Measurements from ENCODE around the gene PLPPR4. TPM values are rescaled to one million over a fixed set of nuclear protein-coding genes. Genes with fewer than 3 reads are reported as not detected.

The PLPPR4 gene
- total RNA-seq, 1 experiment from 2014 or later = not detected

GRCh38 chr1:99315305-99315704 is 51.0 kb downstream of the PLPPR4 start:
- no TSS peak for BruUV-seq (replicated peaks)

DNA sequence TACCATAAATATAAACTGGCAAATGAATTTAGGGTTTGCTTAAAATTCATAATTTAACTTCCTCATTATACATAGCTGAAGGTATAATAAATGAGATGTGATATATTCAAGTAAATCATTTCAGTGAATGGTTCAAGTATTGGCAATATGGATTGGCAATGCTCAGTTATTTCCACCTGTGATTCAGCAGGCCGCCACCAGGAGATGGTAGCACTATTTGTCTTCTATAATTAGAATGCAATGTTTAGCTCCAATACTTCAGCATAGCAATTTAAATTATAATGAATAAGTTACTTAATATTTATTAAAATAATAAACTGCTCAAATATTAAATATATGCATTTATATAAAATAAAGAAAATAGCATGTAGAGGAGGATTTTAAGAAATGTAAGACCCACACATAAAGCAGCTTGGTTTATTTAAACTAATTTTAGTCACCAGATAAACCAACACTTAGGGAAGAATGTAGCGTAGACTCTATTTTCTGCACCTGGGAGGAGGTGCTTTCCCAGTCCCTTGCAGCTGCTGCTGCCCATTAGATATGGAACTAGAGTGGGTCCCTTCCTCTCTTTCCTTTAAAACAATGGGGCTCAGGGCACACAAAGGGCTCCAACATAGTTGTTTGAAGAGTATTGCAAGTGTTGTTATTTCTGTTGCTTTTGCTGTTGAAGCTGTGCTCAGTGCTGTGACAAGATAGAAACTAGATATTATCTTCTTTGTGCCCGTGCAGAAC is 62.1 kb downstream of the PLPPR4 start:
- no peaks in the 10 kb centered on the region for H3K36me3 Mint-ChIP-seq (ENCODE audit: insufficient read depth, unreplicated experiment)
- no peak overlapping the region for H3K27ac Mint-ChIP-seq (ENCODE audit: low read depth, unreplicated experiment)
- DNase-seq (ENCODE audit: unreplicated experiment) = peak; percentile 18
- peak; percentile 23 for TF ChIP-seq CTCF (IDR thresholded peaks at IDR 0.05; ENCODE audit: unreplicated experiment)
- ChIA-PET CTCF (interaction anchor here (0.6 to 2.4 kb wide), 5 partner anchors 32 to 365 kb away, joined by 3 to 8 read pairs (median 4); no protein-coding TSS in a partner anchor), POLR2A (no interaction called here)
- intact Hi-C loops (cut with micrococcal nuclease) = loop anchor here (1.0 kb wide), 1 partner anchor 155 kb away; no protein-coding TSS in a partner anchor
- no TSS peak for BruUV-seq (replicated peaks)
- H3K4me3 Mint-ChIP-seq (ENCODE audit: unreplicated experiment) = no peak overlapping the region
- H3K9me3 Mint-ChIP-seq (ENCODE audit: unreplicated experiment) = no peaks in the 10 kb centered on the region
- no peaks in the 10 kb centered on the region for H3K27me3 Mint-ChIP-seq (ENCODE audit: insufficient read depth, unreplicated experiment)
- H3K4me1 Mint-ChIP-seq (ENCODE audit: insufficient read depth, unreplicated experiment) = no peaks in the 10 kb centered on the region

More at GRCh38 chr1:99315305-99315704, 51.0 kb downstream of the PLPPR4 start:
- ChIA-PET CTCF (no interaction called here), POLR2A (no interaction called here)
- intact Hi-C loops (cut with micrococcal nuclease) = no loop called here
- Mint-ChIP-seq H3K27ac (ENCODE audit: low read depth, unreplicated experiment) (no peak overlapping the region), H3K4me1 (ENCODE audit: insufficient read depth, unreplicated experiment) (peaks cover 6% of the 10 kb centered on the region), H3K36me3 (ENCODE audit: insufficient read depth, unreplicated experiment) (no peaks in the 10 kb centered on the region), H3K4me3 (ENCODE audit: unreplicated experiment) (no peak overlapping the region), H3K9me3 (ENCODE audit: unreplicated experiment) (peaks cover 8% of the 10 kb centered on the region), H3K27me3 (ENCODE audit: insufficient read depth, unreplicated experiment) (no peaks in the 10 kb centered on the region)
- DNase-seq (ENCODE audit: unreplicated experiment) = no peak
- no peak for TF ChIP-seq CTCF (IDR thresholded peaks at IDR 0.05; ENCODE audit: unreplicated experiment)

- Mint-ChIP-seq H3K36me3 (ENCODE audit: insufficient read depth, unreplicated experiment) (no peaks in the 10 kb centered on the region), H3K4me3 (ENCODE audit: unreplicated experiment) (no peak overlapping the region), H3K9me3 (ENCODE audit: unreplicated experiment) (no peaks in the 10 kb centered on the region), H3K4me1 (ENCODE audit: insufficient read depth, unreplicated experiment) (no peaks in the 10 kb centered on the region), H3K27me3 (ENCODE audit: insufficient read depth, unreplicated experiment) (no peaks in the 10 kb centered on the region), H3K27ac (ENCODE audit: low read depth, unreplicated experiment) (no peak overlapping the region)
- CTCF ChIA-PET = interaction anchor here (0.7 to 2.4 kb wide), 3 partner anchors 153 to 199 kb away, joined by 3 to 8 read pairs (median 3); no protein-coding TSS in a partner anchor
- POLR2A ChIA-PET = no interaction called here
- no peak for DNase-seq (ENCODE audit: unreplicated experiment)
- TF ChIP-seq CTCF (IDR thresholded peaks at IDR 0.05; ENCODE audit: unreplicated experiment) = no peak
- BruUV-seq (replicated peaks) = no TSS peak
- intact Hi-C loops (cut with micrococcal nuclease) = no loop called here
These were observed 63.1 kb downstream of the PLPPR4 start for GRCh38 chr1:99327357-99327756.

- no peaks in the 10 kb centered on the region for H3K36me3 Mint-ChIP-seq (ENCODE audit: insufficient read depth, unreplicated experiment)
- no peak overlapping the region for H3K27ac Mint-ChIP-seq (ENCODE audit: low read depth, unreplicated experiment)
- CTCF ChIA-PET = interaction anchor here (0.5 kb wide), 1 partner anchor 280 kb away, joined by 3 read pairs; no protein-coding TSS in a partner anchor
- intact Hi-C loops (cut with micrococcal nuclease) = no loop called here
- H3K4me3 Mint-ChIP-seq (ENCODE audit: unreplicated experiment) = no peak overlapping the region
- POLR2A ChIA-PET = no interaction called here
- no TSS peak for BruUV-seq (replicated peaks)
- no peaks in the 10 kb centered on the region for H3K4me1 Mint-ChIP-seq (ENCODE audit: insufficient read depth, unreplicated experiment)
- no peak for TF ChIP-seq CTCF (IDR thresholded peaks at IDR 0.05; ENCODE audit: unreplicated experiment)
- no peak for DNase-seq (ENCODE audit: unreplicated experiment)
- H3K9me3 Mint-ChIP-seq (ENCODE audit: unreplicated experiment) = no peaks in the 10 kb centered on the region
- no peaks in the 10 kb centered on the region for H3K27me3 Mint-ChIP-seq (ENCODE audit: insufficient read depth, unreplicated experiment)
These were observed 63.9 kb downstream of the PLPPR4 start for GRCh38 chr1:99328171-99328570.
